ENCODE data around the gene TMEM272. TPM values are rescaled to one million over a fixed set of nuclear protein-coding genes. Genes with fewer than 3 reads are reported as not detected.

Gene TMEM272
- total and polyA plus RNA-seq, 9 of the 15 experiments (the other 6 are each of a cell fraction or from before 2014, with no cell fraction given) = 0.04 to 0.16 (median 0.06) TPM; not detected in 2

GRCh38 chr13:51831519-51831918 is 13.5 kb downstream of the TMEM272 start:
- Histone ChIP-seq H3K36me3 (ENCODE audit: control insufficient read depth, insufficient read depth, low read length) (no peaks in the 10 kb centered on the region), H4K20me1 (replicated peaks; ENCODE audit: control insufficient read depth, insufficient read depth, low read length) (no peaks in the 10 kb centered on the region), H3K4me3 (no peak overlapping the region), H3K9ac (ENCODE audit: insufficient read depth in 1 of 2, low read depth in 2 of 2, low read length in 2 of 2) (no peak overlapping the region), H3K79me2 (ENCODE audit: control insufficient read depth, insufficient read depth, low read length) (no peaks in the 10 kb centered on the region), H2AFZ (ENCODE audit: low read depth, low read length) (no peak overlapping the region), H3K27ac (ENCODE audit: extremely low read depth, low read depth, low read length) (no peak overlapping the region), H3K9me3 (replicated peaks; ENCODE audit: control insufficient read depth, insufficient read depth, low read depth, low read length) (no peaks in the 10 kb centered on the region), H3K27me3 (ENCODE audit: control insufficient read depth in 2 of 2, insufficient read depth in 2 of 2, low read length in 2 of 2) (peaks cover 2 to 33% of the 10 kb centered on the region in 2 experiments; a peak in 3 of 5 replicates), H3K4me2 (ENCODE audit: insufficient read depth, low read length) (no peak overlapping the region), H3K9me1 (ENCODE audit: control insufficient read depth, insufficient read depth, low read length) (no peaks in the 10 kb centered on the region), H3K4me1 (replicated peaks in 1 of 2; ENCODE audit: control insufficient read depth in 2 of 2, insufficient read depth in 2 of 2, low read length in 2 of 2) (no peaks in the 10 kb centered on the region; a peak in 1 of 5 replicates)
- ATAC-seq = no peak
- in situ Hi-C loops (cut with MboI) (no loop called here), intact Hi-C loops (cut with micrococcal nuclease) (no loop called here)
- WGBS (ENCODE audit: insufficient coverage, low coverage, missing lambda C conversion rate) = 18% methylated on average over 5 of the region's 5 CpGs
- no peak for FAIRE-seq
- DNase-seq (ENCODE audit: extremely low read depth in 1 of 4, low spot score in 3 of 4) = no peak
- ChIA-PET CTCF (ENCODE audit: low intra/inter-chr PET ratio) (no interaction called here), POLR2A (interaction anchor here (0.9 kb wide), 1 partner anchor 115 kb away, joined by 3 read pairs; no protein-coding TSS in a partner anchor)
- no TSS peak for BruUV-seq (replicated peaks)
- TF ChIP-seq POLR2B (IDR thresholded peaks at IDR 0.05; ENCODE audit: low read depth, partially characterized antibody) (no peak), NR2F6 (CRISPR knock-in tag; IDR thresholded peaks at IDR 0.05) (no peak), C11orf30 (IDR thresholded peaks at IDR 0.05; ENCODE audit: low read depth) (no peak), CBX5 (IDR thresholded peaks at IDR 0.05; ENCODE audit: borderline replicate concordance, low read depth) (no peak), ZSCAN29 (IDR thresholded peaks at IDR 0.05) (no peak), PATZ1 (CRISPR knock-in tag; IDR thresholded peaks at IDR 0.05; ENCODE audit: borderline replicate concordance) (no peak), CGGBP1 (CRISPR knock-in tag; IDR thresholded peaks at IDR 0.05) (no peak), EP400 (IDR thresholded peaks at IDR 0.05) (no peak), MAFK (IDR thresholded peaks at IDR 0.05; ENCODE audit: low read length) (no peak), AFF1 (IDR thresholded peaks at IDR 0.05; ENCODE audit: low read depth in 1 of 2, partially characterized antibody in 2 of 2) (no peak), ZNF175 (CRISPR knock-in tag; IDR thresholded peaks at IDR 0.05; ENCODE audit: low read depth) (no peak), YY1 (IDR thresholded peaks at IDR 0.05; ENCODE audit: borderline replicate concordance in 1 of 3, control insufficient read depth in 1 of 3, extremely low read depth in 1 of 3, insufficient read depth in 3 of 3, insufficient read length in 1 of 3, insufficient replicate concordance in 2 of 3, low read depth in 1 of 3, low read length in 2 of 3) (no peak), PTBP1 (IDR thresholded peaks at IDR 0.05; ENCODE audit: low read depth, low read length) (no peak), RFX7 (CRISPR knock-in tag; IDR thresholded peaks at IDR 0.05) (no peak), TCF3 (CRISPR knock-in tag; IDR thresholded peaks at IDR 0.05) (no peak)
- TF ChIP-seq, protein P1, sequence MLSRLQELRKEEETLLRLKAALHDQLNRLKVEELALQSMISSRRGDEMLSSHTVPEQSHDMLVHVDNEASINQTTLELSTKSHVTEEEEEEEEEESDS (CRISPR knock-in tag; IDR thresholded peaks at IDR 0.05) = no peak
